ENCODE data around the gene CSNK1D. TPM values are rescaled to one million over a fixed set of nuclear protein-coding genes. Genes with fewer than 3 reads are reported as not detected.

CSNK1D gene
- total RNA-seq, 2 experiments from 2014 or later, result 116 TPM

DNA sequence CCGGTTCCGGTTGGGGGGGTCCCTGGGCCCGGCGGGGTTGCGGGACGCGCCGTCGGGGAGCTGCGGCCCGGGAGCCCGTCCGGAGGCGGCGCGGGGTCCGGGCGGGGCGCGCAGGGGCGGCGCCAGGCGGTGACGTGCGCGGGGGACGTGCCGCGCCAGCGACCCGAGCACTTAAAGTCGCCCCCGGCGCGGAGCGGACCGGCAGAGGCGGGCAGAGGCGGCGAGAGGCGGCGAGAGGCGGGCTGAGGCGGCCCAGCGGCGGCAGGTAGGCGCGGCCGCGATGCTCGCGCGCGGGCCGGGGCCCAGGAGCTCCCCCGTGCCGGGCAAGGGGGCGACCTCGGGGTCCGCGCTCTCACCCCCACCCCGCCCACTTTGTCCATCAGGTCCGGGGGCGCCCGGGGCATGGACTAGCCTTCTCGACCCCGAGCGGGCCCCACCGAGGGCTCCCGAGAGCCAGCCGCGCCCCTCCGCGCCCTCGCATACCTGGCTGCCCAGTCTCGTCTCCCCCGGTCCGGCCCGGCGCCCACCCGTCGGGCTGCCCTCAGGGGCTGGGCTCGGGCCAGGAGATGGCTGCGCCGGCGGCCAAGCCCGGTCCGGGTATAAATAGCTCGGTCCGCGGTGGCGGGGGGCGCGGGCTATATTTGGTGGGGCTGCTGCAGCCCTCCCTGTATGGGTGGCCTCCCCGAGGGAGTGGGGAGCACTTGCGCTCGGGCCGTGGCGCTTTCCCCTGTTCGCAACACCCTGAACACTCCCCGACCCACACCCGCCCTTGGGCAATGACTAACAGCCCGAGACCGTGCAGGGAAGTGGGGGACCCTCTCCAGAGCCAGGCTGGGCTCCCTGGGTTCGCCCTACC is 44.4 kb downstream of the CSNK1D start, which contains the start of gene SLC16A3:
TSS of gene SLC16A3 (plus strand) at position 201 of the 856 bp plus-strand sequence. CDS start 6,967 bp downstream, outside the sequence.
- peak; percentile 76 for DNase-seq
- ChIA-PET POLR2A (interaction anchor here (0.8 to 2.9 kb wide), 30 partner anchors 8 to 526 kb away, joined by 3 to 27 read pairs (median 4); partner anchors contain the start of genes CCDC57, CENPX, CSNK1D and FASN), CTCF (interaction anchor here (1.2 to 2.5 kb wide), 3 partner anchors 23 to 29 kb away, joined by 3 to 11 read pairs (median 7); no protein-coding TSS in a partner anchor)
- peaks cover 12% of the 10 kb centered on the region for H3K36me3 Mint-ChIP-seq (ENCODE audit: low read depth)
- H3K27me3 Mint-ChIP-seq, result no peaks in the 10 kb centered on the region
- peaks cover 21% of the 10 kb centered on the region for H3K4me1 Mint-ChIP-seq
- H3K4me3 Mint-ChIP-seq, result peak within 1 kb of the TSS; percentile 91
- H3K9me3 Mint-ChIP-seq, result no peaks in the 10 kb centered on the region
- H3K27ac Mint-ChIP-seq, result peak within 1 kb of the TSS; percentile 90

DNA sequence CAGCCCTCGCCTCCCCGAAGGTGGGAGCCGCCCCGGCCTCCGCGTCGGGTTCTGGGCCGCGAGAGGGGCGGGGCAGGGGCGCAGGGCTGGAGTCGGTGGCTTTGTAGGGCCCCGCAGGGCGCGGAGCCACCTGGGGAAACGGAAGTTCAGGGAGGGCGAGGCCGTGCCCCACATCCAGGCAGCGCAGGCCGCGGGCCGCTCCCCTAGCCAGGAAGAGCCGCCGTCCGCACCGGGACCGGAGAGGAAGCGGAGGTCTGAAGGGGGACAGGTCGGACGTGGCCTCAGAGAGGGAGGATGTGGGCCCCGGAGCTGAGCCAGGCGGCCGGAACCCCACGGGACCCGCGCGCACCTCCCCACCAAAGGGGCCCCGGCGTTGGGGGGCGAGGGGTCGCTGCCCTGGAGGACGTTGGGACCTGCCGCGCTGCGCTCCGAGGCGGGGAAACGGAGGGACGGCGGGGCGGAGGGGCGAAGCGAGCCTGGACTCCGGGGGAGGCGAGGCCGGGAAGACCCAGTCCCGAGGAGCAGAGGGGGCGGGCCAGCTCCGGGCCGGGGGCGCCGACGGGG is 45.1 kb downstream of the CSNK1D start:
- Mint-ChIP-seq H3K36me3 (ENCODE audit: low read depth) (peaks cover 9% of the 10 kb centered on the region), H3K4me1 (peaks cover 18% of the 10 kb centered on the region), H3K4me3 (peak overlapping the region; percentile 84), H3K27ac (peak overlapping the region; percentile 90), H3K9me3 (no peaks in the 10 kb centered on the region), H3K27me3 (no peaks in the 10 kb centered on the region)
- DNase-seq, result peak; percentile 82
- CTCF ChIA-PET, result interaction anchor here (1.2 to 2.5 kb wide), 3 partner anchors 22 to 28 kb away, joined by 3 to 11 read pairs (median 7); no protein-coding TSS in a partner anchor
- POLR2A ChIA-PET, result interaction anchor here (0.6 to 2.9 kb wide), 27 partner anchors 8 to 525 kb away, joined by 3 to 27 read pairs (median 4); partner anchors contain the start of genes CCDC57, CENPX, CSNK1D and FASN

DNA sequence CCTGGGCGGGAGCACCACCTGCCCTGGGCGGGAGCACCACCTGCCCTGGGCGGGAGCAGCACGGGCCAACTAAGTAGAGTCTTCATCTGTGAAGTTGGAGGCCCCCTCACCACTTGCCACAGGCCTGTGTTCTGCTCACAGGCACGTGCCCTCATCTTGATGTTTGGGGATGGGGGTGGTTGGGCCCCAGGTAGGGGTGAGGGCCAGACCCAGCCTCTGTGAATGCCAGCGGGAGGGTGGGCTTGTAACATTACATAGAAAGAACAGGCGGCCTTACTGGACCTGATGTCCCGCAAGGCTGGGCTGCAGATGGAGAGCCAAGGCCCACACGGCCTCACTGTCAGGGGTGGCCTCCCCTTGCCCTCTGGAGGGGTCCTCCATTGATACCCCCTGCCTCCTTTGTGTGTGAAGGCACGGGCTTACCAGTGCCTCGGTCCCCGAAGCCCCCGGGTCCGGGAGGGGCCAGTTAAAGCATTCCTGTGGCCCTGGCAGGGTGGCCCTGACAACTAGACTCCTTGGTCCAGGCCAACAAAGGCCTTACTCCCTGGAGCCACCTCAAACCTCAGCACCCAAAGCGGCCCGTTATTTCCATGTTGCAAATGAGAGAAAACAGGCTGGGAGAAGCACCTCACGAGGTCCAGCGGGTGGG is 45.7 kb downstream of the CSNK1D start:
- no peaks in the 10 kb centered on the region for H3K9me3 Mint-ChIP-seq
- peaks cover 8% of the 10 kb centered on the region for H3K36me3 Mint-ChIP-seq (ENCODE audit: low read depth)
- no peaks in the 10 kb centered on the region for H3K27me3 Mint-ChIP-seq
- ChIA-PET CTCF (interaction anchor here (1.2 to 2.5 kb wide), 2 partner anchors 21 to 23 kb away, joined by 3 to 11 read pairs; no protein-coding TSS in a partner anchor), POLR2A (interaction anchor here (0.6 to 2.9 kb wide), 6 partner anchors 7 to 82 kb away, joined by 3 to 27 read pairs (median 12); partner anchors contain the start of gene CCDC57)
- peak overlapping the region; percentile 84 for H3K4me3 Mint-ChIP-seq
- no peak for DNase-seq
- H3K4me1 Mint-ChIP-seq, result peaks cover 17% of the 10 kb centered on the region
- H3K27ac Mint-ChIP-seq, result peak overlapping the region; percentile 90

DNA sequence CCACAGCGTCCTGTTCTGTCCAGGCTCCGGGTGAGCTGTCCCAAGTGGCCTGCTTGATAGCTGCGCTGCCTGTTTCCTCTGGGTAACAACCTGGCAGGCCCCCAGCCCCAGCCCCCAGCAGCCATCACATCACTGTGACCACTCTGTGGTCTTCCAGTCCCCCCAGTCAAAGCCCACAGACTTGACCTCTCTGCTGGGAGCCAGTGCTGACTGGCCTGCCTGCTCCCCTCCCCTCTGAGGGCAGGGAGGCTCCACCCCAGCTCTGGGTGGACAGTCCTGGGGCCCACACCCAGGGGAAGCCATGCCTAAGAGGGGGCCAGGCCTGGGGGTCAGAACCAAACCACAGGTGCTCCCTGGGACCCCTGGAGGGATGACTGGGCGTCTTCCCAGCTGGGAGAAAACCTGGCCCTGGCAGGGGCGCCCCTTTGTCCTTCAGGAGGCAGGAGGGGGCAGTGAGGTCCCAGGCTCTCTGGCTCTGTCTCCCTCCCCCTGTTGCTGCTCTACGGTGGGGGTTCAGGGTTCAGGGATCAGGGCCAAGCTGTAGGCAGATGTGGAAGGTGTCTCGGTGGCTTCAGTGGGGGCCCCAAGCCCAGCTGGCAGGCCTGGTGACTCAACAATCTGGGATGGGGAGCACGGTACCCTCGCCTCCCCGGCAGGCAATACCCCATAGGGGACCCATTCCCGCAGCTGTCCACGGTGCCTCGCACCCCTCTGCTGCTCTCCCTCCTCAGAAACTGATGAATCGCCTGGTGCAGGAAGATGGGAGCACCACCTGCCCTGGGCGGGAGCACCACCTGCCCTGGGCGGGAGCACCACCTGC is 46.5 kb downstream of the CSNK1D start:
- POLR2A ChIA-PET, result interaction anchor here (0.7 to 1.6 kb wide), 4 partner anchors 12 to 21 kb away, joined by 3 to 4 read pairs (median 3); partner anchors contain the start of gene CCDC57
- peak overlapping the region; percentile 90 for H3K27ac Mint-ChIP-seq
- CTCF ChIA-PET, result no interaction called here
- no peaks in the 10 kb centered on the region for H3K9me3 Mint-ChIP-seq
- H3K36me3 Mint-ChIP-seq (ENCODE audit: low read depth), result peaks cover 8% of the 10 kb centered on the region
- no peak for DNase-seq
- no peaks in the 10 kb centered on the region for H3K27me3 Mint-ChIP-seq
- peaks cover 15% of the 10 kb centered on the region for H3K4me1 Mint-ChIP-seq
- H3K4me3 Mint-ChIP-seq, result peak overlapping the region; percentile 21

DNA sequence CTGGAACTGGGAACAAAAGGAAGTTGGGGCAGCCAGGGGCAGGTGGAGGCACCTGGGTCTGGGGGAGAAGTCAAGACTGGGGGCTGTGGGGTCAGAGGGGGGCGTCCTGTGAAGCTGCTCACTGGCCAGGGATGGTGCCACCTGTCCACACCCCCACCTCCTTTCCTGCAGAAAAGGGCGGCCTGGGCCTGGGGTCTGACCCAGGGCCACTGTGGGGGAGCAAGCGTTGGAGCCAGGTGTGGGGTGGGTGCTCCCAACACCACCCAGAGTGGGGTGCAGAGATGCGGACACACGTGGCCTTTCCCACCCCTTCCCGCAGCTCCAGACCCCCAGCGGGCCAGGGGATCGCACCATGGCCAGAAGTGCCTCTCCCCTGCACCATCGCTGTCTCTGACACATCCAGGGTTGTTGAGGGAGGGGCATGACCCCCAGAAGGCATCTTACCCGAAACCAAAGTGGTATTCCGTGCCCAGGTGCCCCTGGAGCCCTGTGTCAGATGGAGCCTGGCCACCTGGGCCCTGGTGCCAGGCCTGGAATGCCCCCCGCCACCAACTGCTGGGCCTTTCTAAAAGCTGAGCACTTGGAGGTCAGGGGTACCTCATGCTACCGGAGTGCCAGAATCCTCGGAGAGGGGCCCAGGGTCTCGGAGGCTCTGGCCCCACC is 47.2 kb downstream of the CSNK1D start:
- POLR2A ChIA-PET, result interaction anchor here (0.7 to 1.6 kb wide), 4 partner anchors 13 to 20 kb away, joined by 3 to 4 read pairs (median 3); partner anchors contain the start of gene CCDC57
- DNase-seq, result no peak
- Mint-ChIP-seq H3K4me1 (peaks cover 15% of the 10 kb centered on the region), H3K36me3 (ENCODE audit: low read depth) (peaks cover 8% of the 10 kb centered on the region), H3K9me3 (no peaks in the 10 kb centered on the region), H3K27me3 (no peaks in the 10 kb centered on the region), H3K27ac (no peak overlapping the region), H3K4me3 (no peak overlapping the region)
- CTCF ChIA-PET, result no interaction called here

DNA sequence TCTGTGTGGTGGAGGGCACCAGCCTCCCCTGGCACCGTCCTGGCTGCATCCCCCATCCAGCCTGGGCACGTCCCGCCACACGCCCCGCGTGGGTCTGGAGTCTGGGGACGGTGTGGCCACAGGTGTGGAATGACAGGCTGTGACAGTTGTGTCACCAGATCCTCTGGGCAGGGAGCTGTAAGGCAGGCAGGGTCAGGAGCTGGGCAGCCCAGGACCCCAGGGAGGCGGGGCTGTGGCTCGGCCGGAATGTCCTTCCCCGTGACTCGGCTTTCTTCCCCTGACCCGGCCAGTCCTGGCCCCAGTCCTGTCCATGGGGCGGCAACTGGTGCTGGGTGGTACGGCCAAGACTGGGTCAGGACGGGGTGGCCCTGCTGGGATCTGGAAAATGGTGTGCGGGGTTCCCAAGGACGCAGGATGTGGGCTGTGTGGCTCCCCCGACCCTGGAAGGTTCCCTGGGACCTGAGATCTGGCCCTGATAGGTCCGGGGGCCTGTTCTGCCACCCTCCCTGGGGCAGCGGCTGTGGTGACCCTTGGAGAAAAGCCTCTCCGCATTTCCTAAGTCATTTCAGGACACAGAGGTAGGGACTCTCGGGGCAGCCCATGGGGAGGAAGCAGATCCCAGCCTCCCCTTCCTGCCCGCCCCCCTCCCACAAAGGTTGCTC is 48.0 kb downstream of the CSNK1D start:
- Mint-ChIP-seq H3K9me3 (no peaks in the 10 kb centered on the region), H3K36me3 (ENCODE audit: low read depth) (peaks cover 8% of the 10 kb centered on the region), H3K27me3 (no peaks in the 10 kb centered on the region), H3K4me3 (no peak overlapping the region), H3K27ac (no peak overlapping the region), H3K4me1 (peaks cover 15% of the 10 kb centered on the region)
- CTCF ChIA-PET, result no interaction called here
- POLR2A ChIA-PET, result interaction anchor here (1.6 kb wide), 1 partner anchor 13 kb away, joined by 4 read pairs; no protein-coding TSS in a partner anchor
- DNase-seq, result no peak

DNA sequence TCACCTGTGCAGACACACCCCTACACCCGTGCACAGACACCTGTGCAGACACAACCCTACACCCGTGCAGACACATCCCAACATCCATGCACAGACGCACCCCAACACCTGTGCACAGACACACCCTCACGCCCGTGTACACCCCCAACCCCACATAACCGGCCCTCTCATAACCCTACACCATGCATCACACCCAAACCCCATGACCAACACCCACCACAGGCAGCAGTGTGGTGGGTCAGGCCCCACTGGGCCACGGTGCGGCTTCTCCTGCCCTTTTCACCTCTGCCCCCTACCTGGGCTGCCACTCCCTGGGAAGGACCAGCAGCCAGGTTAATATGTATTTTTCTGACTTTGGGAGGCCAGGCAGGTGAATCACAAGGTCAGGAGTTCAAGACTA is 48.8 kb downstream of the CSNK1D start:
- CTCF ChIA-PET, result no interaction called here
- Mint-ChIP-seq H3K36me3 (ENCODE audit: low read depth) (peaks cover 3% of the 10 kb centered on the region), H3K4me3 (no peak overlapping the region), H3K4me1 (peaks cover 10% of the 10 kb centered on the region), H3K27me3 (no peaks in the 10 kb centered on the region), H3K9me3 (no peaks in the 10 kb centered on the region), H3K27ac (no peak overlapping the region)
- POLR2A ChIA-PET, result no interaction called here
- DNase-seq, result no peak

DNA sequence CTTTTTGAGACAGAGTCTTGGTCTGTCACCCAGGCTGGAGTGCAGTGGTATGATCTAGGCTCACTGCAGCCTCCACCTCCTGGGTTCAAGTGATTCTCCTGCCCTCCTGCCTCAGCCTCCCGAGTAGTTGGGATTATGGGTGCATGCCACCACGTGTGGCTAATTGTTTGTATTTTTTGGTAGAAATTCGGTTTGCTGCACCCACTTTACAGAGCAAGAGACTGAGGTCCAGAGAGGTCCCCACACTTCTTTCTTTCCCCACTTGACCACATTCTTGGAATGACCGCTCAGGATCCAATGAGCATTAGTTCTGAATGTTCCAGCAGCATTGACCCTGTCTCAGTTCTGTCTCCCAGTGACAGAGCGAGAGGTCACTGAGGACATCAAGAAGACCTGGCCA is 50.0 kb downstream of the CSNK1D start:
- POLR2A ChIA-PET, result no interaction called here
- Mint-ChIP-seq H3K27me3 (no peaks in the 10 kb centered on the region), H3K4me3 (no peak overlapping the region), H3K4me1 (peaks cover 10% of the 10 kb centered on the region), H3K36me3 (ENCODE audit: low read depth) (no peaks in the 10 kb centered on the region), H3K9me3 (no peaks in the 10 kb centered on the region), H3K27ac (no peak overlapping the region)
- CTCF ChIA-PET, result no interaction called here
- DNase-seq, result no peak

DNA sequence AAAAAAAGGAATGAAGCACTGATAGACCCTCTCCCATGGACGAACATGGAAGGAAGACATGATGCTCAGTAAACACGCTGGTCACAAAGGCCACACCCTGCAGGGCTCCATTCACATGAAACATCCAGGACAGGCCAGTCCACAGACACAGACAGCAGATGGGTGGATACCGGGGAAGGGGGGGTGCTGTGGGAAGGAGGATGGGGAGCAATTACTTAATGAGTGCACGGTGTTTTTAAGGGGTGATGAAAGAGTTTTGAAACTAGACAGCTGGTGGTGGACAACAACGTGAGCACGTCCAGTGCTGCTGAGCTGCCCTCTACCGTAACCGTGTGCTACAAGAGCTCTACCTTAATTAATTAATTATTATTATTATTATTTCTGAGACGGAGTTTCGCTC is 50.7 kb downstream of the CSNK1D start:
- ChIA-PET POLR2A (no interaction called here), CTCF (interaction anchor here (0.9 kb wide), 1 partner anchor 17 kb away, joined by 5 read pairs; no protein-coding TSS in a partner anchor)
- no peak for DNase-seq
- no peaks in the 10 kb centered on the region for H3K36me3 Mint-ChIP-seq (ENCODE audit: low read depth)
- no peaks in the 10 kb centered on the region for H3K9me3 Mint-ChIP-seq
- H3K27ac Mint-ChIP-seq, result no peak overlapping the region
- no peaks in the 10 kb centered on the region for H3K27me3 Mint-ChIP-seq
- no peak overlapping the region for H3K4me3 Mint-ChIP-seq
- H3K4me1 Mint-ChIP-seq, result peaks cover 9% of the 10 kb centered on the region

DNA sequence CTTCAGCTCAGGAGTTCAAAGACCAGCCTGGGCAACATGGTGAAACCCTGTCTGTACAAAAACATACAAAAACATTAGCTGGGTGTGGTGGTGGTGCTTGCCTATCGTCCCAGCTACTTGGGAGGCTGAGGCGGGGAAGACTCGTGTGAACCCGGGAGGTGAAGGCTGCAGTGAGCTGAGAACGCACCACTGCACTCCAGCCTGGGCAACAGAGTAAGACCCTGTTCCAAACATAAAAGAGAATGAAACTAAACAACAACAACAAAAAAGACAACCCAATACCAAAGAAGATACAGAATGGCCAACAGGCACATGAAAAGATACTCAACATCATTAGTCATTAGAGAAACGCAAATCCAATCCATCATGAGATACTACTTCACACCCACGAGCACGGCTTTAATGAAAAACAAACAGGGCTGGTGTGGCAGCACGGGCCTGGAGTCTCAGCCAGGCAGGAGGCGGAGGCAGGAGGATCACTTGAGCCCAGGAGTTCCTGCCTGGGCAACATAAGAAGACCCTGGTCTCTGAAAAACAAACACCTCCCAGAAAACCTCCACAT is 52.1 kb downstream of the CSNK1D start:
- CTCF ChIA-PET, result no interaction called here
- H3K36me3 Mint-ChIP-seq (ENCODE audit: low read depth), result no peaks in the 10 kb centered on the region
- peaks cover 11% of the 10 kb centered on the region for H3K4me1 Mint-ChIP-seq
- H3K27ac Mint-ChIP-seq, result no peak overlapping the region
- H3K9me3 Mint-ChIP-seq, result no peaks in the 10 kb centered on the region
- no peaks in the 10 kb centered on the region for H3K27me3 Mint-ChIP-seq
- POLR2A ChIA-PET, result interaction anchor here (0.9 to 1.9 kb wide), 3 partner anchors 8 to 76 kb away, joined by 3 to 5 read pairs (median 4); no protein-coding TSS in a partner anchor
- H3K4me3 Mint-ChIP-seq, result no peak overlapping the region
- no peak for DNase-seq
